SU-DHL-6 (cell line): ENCODE results near the gene CALHM5.

Experiments used
- H2AFZ ChIP-seq: fragments of 200-600 bp; sonication (generic); 2 replicates; pipeline ENCODE4 v1.6.1; 2014; ENCODE audit warnings: low read depth, mild to moderate bottlenecking, moderate library complexity, mixed read lengths, antibody characterized with exemption, low read length; ENCODE audit not compliant: severe bottlenecking
- H3F3A ChIP-seq: fragments of 200-600 bp; shearing (Covaris generic); 2 replicates; pipeline ENCODE4 v1.6.0; 2016; ENCODE audit warnings: antibody characterized with exemption, mild to moderate bottlenecking; ENCODE audit not compliant: insufficient read depth
- H3K27ac ChIP-seq: fragments of 200-600 bp; sonication (generic); 2 replicates; pipeline ENCODE4 v1.5.1; 2016; ENCODE audit warnings: low read depth, mild to moderate bottlenecking, low read length, moderate library complexity, mixed read lengths
- H3K27me3 ChIP-seq: fragments of 200-600 bp; sonication (generic), shearing (Covaris generic); 2 replicates; pipeline ENCODE4 v1.6.0; 2014; ENCODE audit warnings: mild to moderate bottlenecking, low read length
- H3K36me3 ChIP-seq: fragments of 200-600 bp; sonication (generic); 2 replicates; pipeline ENCODE4 v1.6.1; 2014; ENCODE audit warnings: mild to moderate bottlenecking, low read length, mixed read lengths
- H3K4me2 ChIP-seq: fragments of 300-600, 200-600 bp; shearing (Covaris generic), sonication (generic); 2 replicates; pipeline ENCODE4 v1.6.0; 2014; ENCODE audit warnings: low read length, low read depth, mild to moderate bottlenecking; ENCODE audit not compliant: poor library complexity, severe bottlenecking
- H3K4me3 ChIP-seq: fragments of 200-600 bp; sonication (generic); 2 replicates; pipeline ENCODE4 v1.5.1; 2014; ENCODE audit warnings: antibody characterized with exemption, low read length, mild to moderate bottlenecking, mixed read lengths; ENCODE audit not compliant: insufficient read depth, poor library complexity, severe bottlenecking
- H3K79me2 ChIP-seq: fragments of 200-600 bp; sonication (generic); 2 replicates; pipeline ENCODE4 v1.6.1; 2014; ENCODE audit warnings: mild to moderate bottlenecking, low read length, moderate library complexity; ENCODE audit not compliant: insufficient read depth
- H3K9ac ChIP-seq: fragments of 200-600 bp; sonication (generic); 2 replicates; pipeline ENCODE4 v1.7.0; 2014; ENCODE audit warnings: mild to moderate bottlenecking, low read length
- H3K9me2 ChIP-seq: fragments of 200-600 bp; sonication (generic); replicated peaks from 2 replicates; pipeline ENCODE4 v1.6.1; 2014; ENCODE audit warnings: low read length; ENCODE audit not compliant: insufficient read depth
- H3K9me3 ChIP-seq: fragments of 200-600 bp; sonication (generic); 2 replicates; pipeline ENCODE4 v1.6.1; 2014; ENCODE audit warnings: low read length, mixed read lengths; ENCODE audit not compliant: insufficient read depth
- H4K20me1 ChIP-seq: fragments of 200-600 bp; sonication (generic); 2 replicates; pipeline ENCODE4 v1.6.1; 2014; ENCODE audit warnings: low read depth, mild to moderate bottlenecking, antibody characterized with exemption, low read length, moderate library complexity, mixed read lengths
- CTCF ChIP-seq: fragments of 200-600 bp; sonication (generic); IDR thresholded peaks from one replicate; pipeline ENCODE4 v1.5.1; 2017; ENCODE audit warnings: antibody characterized with exemption, mild to moderate bottlenecking, low read length, moderate library complexity; ENCODE audit not compliant: insufficient read depth, poor library complexity, severe bottlenecking
- EZH2phosphoT487 ChIP-seq: fragments of 200-600 bp; sonication (generic), shearing (Covaris generic); conservative IDR thresholded peaks from 2 replicates; pipeline ENCODE4 v1.6.1; 2018; ENCODE audit warnings: mild to moderate bottlenecking, antibody characterized with exemption, low read length, moderate library complexity, mixed read lengths

Gene CALHM5

GRCh38 chr6:116542426-116542825 is 31.0 kb downstream of the CALHM5 start:
- no peak overlapping the region for H3K9ac ChIP-seq

GRCh38 chr6:116543149-116543548 is 31.7 kb downstream of the CALHM5 start:
- Histone ChIP-seq H2AFZ (no peak overlapping the region), H3F3A (no peaks in the 10 kb centered on the region), H3K4me2 (no peak overlapping the region), H3K9me3 (no peaks in the 10 kb centered on the region), H4K20me1 (no peaks in the 10 kb centered on the region), H3K27ac (no peak overlapping the region), H3K4me3 (no peak overlapping the region), H3K27me3 (no peaks in the 10 kb centered on the region), H3K9me2 (no peaks in the 10 kb centered on the region), H3K79me2 (no peaks in the 10 kb centered on the region), H3K9ac (no peak overlapping the region), H3K36me3 (no peaks in the 10 kb centered on the region)
- no peak for TF ChIP-seq CTCF
- no peak for TF ChIP-seq EZH2phosphoT487

More at GRCh38 chr6:116542426-116542825, 31.0 kb downstream of the CALHM5 start:
- Histone ChIP-seq H3K27ac (no peak overlapping the region), H3K4me2 (no peak overlapping the region), H3K9me2 (no peaks in the 10 kb centered on the region), H3K4me3 (no peak overlapping the region), H3K27me3 (no peaks in the 10 kb centered on the region), H3K79me2 (no peaks in the 10 kb centered on the region), H3F3A (no peaks in the 10 kb centered on the region), H2AFZ (no peak overlapping the region), H3K36me3 (no peaks in the 10 kb centered on the region), H4K20me1 (no peaks in the 10 kb centered on the region), H3K9me3 (no peaks in the 10 kb centered on the region)
- TF ChIP-seq EZH2phosphoT487: no peak
- TF ChIP-seq CTCF: no peak

- Histone ChIP-seq H3F3A (no peaks in the 10 kb centered on the region), H3K79me2 (no peaks in the 10 kb centered on the region), H3K9me3 (no peaks in the 10 kb centered on the region), H4K20me1 (no peaks in the 10 kb centered on the region), H3K9me2 (no peaks in the 10 kb centered on the region), H3K4me3 (no peak within 1 kb of the TSS), H3K4me2 (no peak within 1 kb of the TSS), H3K27ac (no peak within 1 kb of the TSS), H2AFZ (no peak within 1 kb of the TSS), H3K36me3 (no peaks in the 10 kb centered on the region), H3K27me3 (no peaks in the 10 kb centered on the region), H3K9ac (no peak within 1 kb of the TSS)
- TF ChIP-seq CTCF (no peak), EZH2phosphoT487 (no peak)
These were observed 34.2 kb downstream of the CALHM5 start, which contains the start of gene TRAPPC3L for GRCh38 chr6:116545651-116546050. Gene TRAPPC3L, minus strand, starts transcription at chr6:116545684. Its CDS starts 170 bp downstream, at chr6:116545514.

- no peak overlapping the region for H2AFZ ChIP-seq
- H3K27ac ChIP-seq: no peak overlapping the region
- H3K27me3 ChIP-seq: no peaks in the 10 kb centered on the region
- no peaks in the 10 kb centered on the region for H3K9me3 ChIP-seq
- no peak overlapping the region for H3K4me3 ChIP-seq
- H3K36me3 ChIP-seq: no peaks in the 10 kb centered on the region
- no peaks in the 10 kb centered on the region for H4K20me1 ChIP-seq
- no peaks in the 10 kb centered on the region for H3K79me2 ChIP-seq
- no peaks in the 10 kb centered on the region for H3K9me2 ChIP-seq
- no peak overlapping the region for H3K9ac ChIP-seq
- no peak overlapping the region for H3K4me2 ChIP-seq
- TF ChIP-seq CTCF (no peak), EZH2phosphoT487 (no peak)
- no peaks in the 10 kb centered on the region for H3F3A ChIP-seq
These were observed 35.9 kb downstream of the CALHM5 start for GRCh38 chr6:116547358-116547757.
